Right lobe of liver (tissue), 6 donors: ENCODE data around the gene FAM171A1. TPM values are rescaled to one million over a fixed set of nuclear protein-coding genes. Genes with fewer than 3 reads are reported as not detected.

ENCODE experiments used
- ATAC-seq, 4 donors: fragments of 200-7000 bp; cut with Tn5 transposase; one replicate each; pipeline ENCODE4 v1.9.1; 2020; ENCODE audit warnings: mild to moderate bottlenecking in 4 of 4, moderate library complexity in 4 of 4
- DNase-seq, 3 donors: peaks; one replicate each; pipeline ENCODE4 v3.0.0-alpha.2; 2020
- H3K27ac ChIP-seq, 3 donors: fragments of 200-600 bp; one replicate each; pipeline ENCODE4 v1.8.0; 2022
- H3K27me3 ChIP-seq, 2 donors: fragments of 200-600 bp; one replicate each; pipeline ENCODE4 v1.8.0; 2022
- H3K36me3 ChIP-seq, 4 donors: fragments of 200-600 bp; sonication (generic) in 1 of 4; one replicate each; pipeline versions ENCODE4 v1.5.1 to v1.8.0; 2017 to 2022; ENCODE audit warnings: control low read depth in 1 of 4
- H3K4me1 ChIP-seq, 4 donors: fragments of 200-600 bp; sonication (generic) in 1 of 4; one replicate each; pipeline versions ENCODE4 v1.5.1 to v1.8.0; 2017 to 2022; ENCODE audit warnings: control low read depth in 1 of 4
- H3K4me3 ChIP-seq, 3 donors: fragments of 200-600 bp; one replicate each; pipeline ENCODE4 v1.8.0; 2022
- H3K9me3 ChIP-seq, 4 donors: fragments of 200-600 bp; sonication (generic) in 1 of 4; one replicate each; pipeline versions ENCODE4 v1.5.1 to v1.8.0; 2017 to 2022; ENCODE audit warnings: control low read depth in 1 of 4
- POLR2A ChIP-seq: fragments of 450-650 bp; IDR thresholded peaks from one replicate; pipeline ENCODE4 v1.6.1; 2017; ENCODE audit warnings: antibody characterized with exemption, mild to moderate bottlenecking
- WGBS: methylation state at CpG from one replicate; pipeline ENCODE4 v1.1.6; 2018; ENCODE audit warnings: low coverage, low lambda C conversion rate; ENCODE audit not compliant: insufficient coverage; ENCODE audit errors: missing lambda C conversion rate; 5-methylcytosine and 5-hydroxymethylcytosine counted together
- intact Hi-C, 2 donors: fragments of 100-400 bp; cut with DNase I; formaldehyde crosslinking; loops; one replicate each; pipeline versions ENCODE4 v1.11.2 to v1.14.1; 2022
- total RNA-seq, 6 experiments: library from RNA; depleted of rRNA in 2 of 6; stranded (reverse); fragments of >200 nt in 2 of 6; fragmentation: NEBNext Ultra II Directional in 3 of 6; extraction: Animal tissue kit (Norgen Biotek cat#: 25700) in 3 of 6; gene quantifications; one replicate each; pipeline versions ENCODE4 v1.1.0 to v1.2.4, GENCODE V29; 2016 to 2023
- TF ChIP-seq, protein P1 (sequence below), 4 donors: fragments of 200-600 bp in 3 of 4; fragments of 450-650 bp in 1 of 4; IDR thresholded peaks; one replicate each; pipeline versions ENCODE4 v1.5.1 to v1.8.0; 2016 to 2022; ENCODE audit warnings: antibody characterized with exemption in 4 of 4, mild to moderate bottlenecking in 2 of 4
- donor health status: DM: no; HTN: yes; CAD: no.
- donor health status: DM: no; HTN: no; CAD: no.
- donor health status: DM: no; HTN: no; CAD: no.
- donor health status: DM: no; HTN: yes; CAD: no.
- donor health status: DM: no; HTN: yes; CAD: no.

The FAM171A1 gene
- total RNA-seq, 6 experiments from 2014 or later = 6.1 to 12.1 (median 10.3) TPM

GRCh38 chr10:15348579-15348978 is 22.5 kb downstream of the FAM171A1 start:
- Histone ChIP-seq H3K27ac (no peak overlapping the region), H3K4me3 (no peak overlapping the region), H3K4me1 (peaks cover 0 to 31% (median 9%) of the 10 kb centered on the region in 4 donors), H3K36me3 (no peaks in the 10 kb centered on the region), H3K9me3 (no peaks in the 10 kb centered on the region), H3K27me3 (no peaks in the 10 kb centered on the region)
- WGBS = 59% methylated on average over 5 of the region's 8 CpGs
- no peak for DNase-seq
- no peak for TF ChIP-seq POLR2A
- TF ChIP-seq, protein P1, sequence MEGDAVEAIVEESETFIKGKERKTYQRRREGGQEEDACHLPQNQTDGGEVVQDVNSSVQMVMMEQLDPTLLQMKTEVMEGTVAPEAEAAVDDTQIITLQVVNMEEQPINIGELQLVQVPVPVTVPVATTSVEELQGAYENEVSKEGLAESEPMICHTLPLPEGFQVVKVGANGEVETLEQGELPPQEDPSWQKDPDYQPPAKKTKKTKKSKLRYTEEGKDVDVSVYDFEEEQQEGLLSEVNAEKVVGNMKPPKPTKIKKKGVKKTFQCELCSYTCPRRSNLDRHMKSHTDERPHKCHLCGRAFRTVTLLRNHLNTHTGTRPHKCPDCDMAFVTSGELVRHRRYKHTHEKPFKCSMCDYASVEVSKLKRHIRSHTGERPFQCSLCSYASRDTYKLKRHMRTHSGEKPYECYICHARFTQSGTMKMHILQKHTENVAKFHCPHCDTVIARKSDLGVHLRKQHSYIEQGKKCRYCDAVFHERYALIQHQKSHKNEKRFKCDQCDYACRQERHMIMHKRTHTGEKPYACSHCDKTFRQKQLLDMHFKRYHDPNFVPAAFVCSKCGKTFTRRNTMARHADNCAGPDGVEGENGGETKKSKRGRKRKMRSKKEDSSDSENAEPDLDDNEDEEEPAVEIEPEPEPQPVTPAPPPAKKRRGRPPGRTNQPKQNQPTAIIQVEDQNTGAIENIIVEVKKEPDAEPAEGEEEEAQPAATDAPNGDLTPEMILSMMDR (IDR thresholded peaks at IDR 0.05) = no peak
- ATAC-seq = no peak
- intact Hi-C loops = no loop called here

GRCh38 chr10:15347150-15347549 is 23.9 kb downstream of the FAM171A1 start:
- no peak for ATAC-seq
- Histone ChIP-seq H3K36me3 (no peaks in the 10 kb centered on the region), H3K27me3 (no peaks in the 10 kb centered on the region), H3K4me1 (peaks cover 0 to 17% (median 7%) of the 10 kb centered on the region in 4 donors), H3K9me3 (no peaks in the 10 kb centered on the region), H3K27ac (no peak overlapping the region), H3K4me3 (no peak overlapping the region)
- DNase-seq = no peak
- WGBS = 71% methylated on average over 6 of the region's 6 CpGs
- intact Hi-C loops = no loop called here
- TF ChIP-seq, protein P1 (IDR thresholded peaks at IDR 0.05) = no peak
- no peak for TF ChIP-seq POLR2A

DNA sequence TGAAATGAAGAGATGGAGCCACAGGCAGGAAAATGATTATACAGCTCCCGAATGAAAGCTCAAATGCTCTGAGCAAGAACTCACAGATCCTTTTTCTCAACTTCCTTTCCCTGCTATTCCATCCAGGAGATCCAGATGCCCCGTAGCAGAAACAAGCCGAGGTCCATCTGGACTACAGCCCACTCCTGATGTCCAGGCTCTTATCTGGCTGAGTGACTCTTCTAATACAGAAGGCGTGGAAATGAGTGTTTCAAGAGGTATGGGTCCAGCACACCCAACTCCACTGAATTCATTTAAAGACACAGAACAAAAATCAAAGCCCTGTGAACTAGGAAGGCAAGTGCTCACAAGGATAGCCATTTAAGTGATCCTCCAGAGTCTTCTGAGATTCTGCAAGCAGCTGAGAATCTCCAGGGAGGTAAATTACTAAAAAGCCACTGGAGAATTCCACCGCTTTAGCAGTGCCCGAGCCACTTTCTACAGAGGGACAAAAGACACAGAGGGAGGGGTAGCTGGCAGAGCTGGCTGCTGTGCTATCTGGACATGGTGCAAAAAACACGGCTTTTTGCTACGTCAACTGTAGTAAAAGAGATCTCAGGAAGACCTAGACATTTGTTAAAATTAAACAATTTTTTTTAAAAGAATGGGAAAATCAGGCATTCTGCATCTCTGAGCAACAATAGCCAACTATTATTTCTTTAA is 24.5 kb downstream of the FAM171A1 start:
- DNase-seq = no peak
- peak; percentile 43 to 67 (median 56) for ATAC-seq
- no peak overlapping the region for H3K27ac ChIP-seq

GRCh38 chr10:15345450-15345849 is 25.6 kb downstream of the FAM171A1 start:
- intact Hi-C loops = no loop called here
- 69% methylated on average over 4 of the region's 5 CpGs for WGBS
- ATAC-seq = no peak
- DNase-seq = no peak
- Histone ChIP-seq H3K27me3 (no peaks in the 10 kb centered on the region), H3K9me3 (no peaks in the 10 kb centered on the region), H3K4me3 (no peak overlapping the region), H3K4me1 (peaks cover 0 to 25% (median 11%) of the 10 kb centered on the region in 4 donors), H3K27ac (no peak overlapping the region), H3K36me3 (no peaks in the 10 kb centered on the region)
- TF ChIP-seq POLR2A = no peak
- TF ChIP-seq, protein P1 (IDR thresholded peaks at IDR 0.05) = no peak

More for the DNA sequence above, 24.5 kb downstream of the FAM171A1 start:
- WGBS = 36% methylated on average over 8 of the region's 8 CpGs
- intact Hi-C loops = no loop called here
- Histone ChIP-seq H3K9me3 (no peaks in the 10 kb centered on the region), H3K27me3 (no peaks in the 10 kb centered on the region), H3K36me3 (no peaks in the 10 kb centered on the region), H3K4me1 (peaks cover 0 to 22% (median 9%) of the 10 kb centered on the region in 4 donors), H3K4me3 (no peak overlapping the region)
- TF ChIP-seq, protein P1 (IDR thresholded peaks at IDR 0.05) = no peak
- TF ChIP-seq POLR2A = no peak
